Liver (tissue), 9 donors: ENCODE measurements around the gene RPL27A. TPM values are rescaled to one million over a fixed set of nuclear protein-coding genes. Genes with fewer than 3 reads are reported as not detected.

ENCODE experiments used
- DNase-seq: peaks from one replicate; pipeline ENCODE4 v3.0.0-alpha.2; 2017; ENCODE audit warnings: low spot score
- H3K27ac ChIP-seq, 2 donors: one replicate each; pipeline ENCODE4 v1.7.0; 2013; ENCODE audit warnings: inconsistent platforms in 2 of 2, low read length in 2 of 2, control low read depth in 1 of 2, low read depth in 1 of 2, mild to moderate bottlenecking in 1 of 2
- H3K27me3 ChIP-seq, 4 donors: one replicate each; pipeline versions ENCODE4 v1.6.1 to v1.7.0; 2013; ENCODE audit warnings: low read length in 3 of 4, inconsistent platforms in 1 of 4, mild to moderate bottlenecking in 1 of 4, moderate library complexity in 1 of 4; ENCODE audit not compliant: control insufficient read depth in 4 of 4, insufficient read depth in 4 of 4
- H3K36me3 ChIP-seq, 4 donors: one replicate each; pipeline versions ENCODE4 v1.6.1 to v1.7.0; 2013; ENCODE audit warnings: low read length in 3 of 4, mild to moderate bottlenecking in 3 of 4, low read depth in 1 of 4, moderate library complexity in 1 of 4; ENCODE audit not compliant: control insufficient read depth in 4 of 4, insufficient read depth in 3 of 4
- H3K4me1 ChIP-seq, 4 donors: one replicate each; pipeline versions ENCODE4 v1.6.1 to v1.7.0; 2013; ENCODE audit warnings: low read length in 3 of 4, mild to moderate bottlenecking in 3 of 4, moderate library complexity in 1 of 4; ENCODE audit not compliant: control insufficient read depth in 4 of 4, insufficient read depth in 4 of 4
- H3K4me3 ChIP-seq, 3 donors: one replicate each; pipeline versions ENCODE4 v1.6.1 to v1.7.0; 2013; ENCODE audit warnings: low read length in 3 of 3, control low read depth in 1 of 3, low read depth in 1 of 3, mild to moderate bottlenecking in 1 of 3
- H3K9ac ChIP-seq, 2 donors: one replicate each; pipeline ENCODE4 v1.7.0; 2013; ENCODE audit warnings: low read length in 2 of 2, mild to moderate bottlenecking in 2 of 2, moderate library complexity in 2 of 2, control low read depth in 1 of 2, low read depth in 1 of 2
- H3K9me3 ChIP-seq, 4 donors: one replicate each; pipeline versions ENCODE4 v1.6.1 to v1.7.0; 2013; ENCODE audit warnings: low read length in 3 of 4; ENCODE audit not compliant: control insufficient read depth in 4 of 4
- ATF3 ChIP-seq: IDR thresholded peaks from 2 replicates; pipeline ENCODE4 v1.6.1; 2016; ENCODE audit warnings: antibody characterized with exemption
- CTCF ChIP-seq: fragments of 150-350 bp; IDR thresholded peaks from 2 replicates; pipeline ENCODE4 v1.5.1; 2017; ENCODE audit warnings: improper control_type of control experiment, low read depth, low read length; ENCODE audit not compliant: missing input control
- EGR1 ChIP-seq, 2 donors: IDR thresholded peaks; 2 replicates each; pipeline ENCODE4 v1.6.1; 2016 to 2018; ENCODE audit warnings: antibody characterized with exemption in 2 of 2, low read depth in 2 of 2
- FOXA1 ChIP-seq: IDR thresholded peaks from 2 replicates; pipeline ENCODE4 v1.6.1; 2016; ENCODE audit warnings: antibody characterized with exemption
- FOXA2 ChIP-seq: IDR thresholded peaks from 2 replicates; pipeline ENCODE4 v1.6.1; 2016; ENCODE audit warnings: antibody characterized with exemption
- GABPA ChIP-seq, 2 donors: IDR thresholded peaks in 1 of 2; conservative IDR thresholded peaks in 1 of 2; 2 replicates each; pipeline ENCODE4 v1.6.1; 2016; ENCODE audit warnings: antibody characterized with exemption in 2 of 2, mild to moderate bottlenecking in 1 of 2, moderate library complexity in 1 of 2
- HNF4A ChIP-seq, 2 donors: conservative IDR thresholded peaks; 2 replicates each; pipeline ENCODE4 v1.6.1; 2016; ENCODE audit warnings: antibody characterized with exemption in 2 of 2, mild to moderate bottlenecking in 2 of 2
- HNF4G ChIP-seq: IDR thresholded peaks from 2 replicates; pipeline ENCODE4 v1.6.1; 2016; ENCODE audit warnings: antibody characterized with exemption
- JUND ChIP-seq, 2 donors: IDR thresholded peaks; 2 replicates each; pipeline ENCODE4 v1.6.1; 2016; ENCODE audit warnings: antibody characterized with exemption in 2 of 2
- MAX ChIP-seq: IDR thresholded peaks from 2 replicates; pipeline ENCODE4 v1.6.1; 2016; ENCODE audit warnings: antibody characterized with exemption
- NR2F2 ChIP-seq: IDR thresholded peaks from 2 replicates; pipeline ENCODE4 v1.6.1; 2016; ENCODE audit warnings: antibody characterized with exemption
- RAD21 ChIP-seq, 2 donors: IDR thresholded peaks; 2 replicates each; pipeline ENCODE4 v1.6.1; 2016; ENCODE audit warnings: antibody characterized with exemption in 2 of 2, mild to moderate bottlenecking in 2 of 2
- REST ChIP-seq: IDR thresholded peaks from 2 replicates; pipeline ENCODE4 v1.6.1; 2016; ENCODE audit warnings: antibody characterized with exemption, mild to moderate bottlenecking
- RXRA ChIP-seq, 2 donors: IDR thresholded peaks; 2 replicates each; pipeline ENCODE4 v1.6.1; 2017 to 2018; ENCODE audit warnings: antibody characterized with exemption in 2 of 2, mild to moderate bottlenecking in 1 of 2
- SP1 ChIP-seq: IDR thresholded peaks from 2 replicates; pipeline ENCODE4 v1.6.1; 2018; ENCODE audit warnings: antibody characterized with exemption, mild to moderate bottlenecking
- TAF1 ChIP-seq: conservative IDR thresholded peaks from 2 replicates; pipeline ENCODE4 v1.6.1; 2016; ENCODE audit warnings: antibody characterized with exemption, mild to moderate bottlenecking
- YY1 ChIP-seq: IDR thresholded peaks from 2 replicates; pipeline ENCODE4 v1.6.1; 2016; ENCODE audit warnings: antibody characterized with exemption, mild to moderate bottlenecking
- ZBTB33 ChIP-seq: IDR thresholded peaks from 2 replicates; pipeline ENCODE4 v1.6.1; 2016; ENCODE audit warnings: antibody characterized with exemption
- WGBS: extraction: QIAGEN DNeasy Blood & Tissue Kit; methylation state at CpG from one replicate; pipeline ENCODE4 v1.1.7; 2013; 5-methylcytosine and 5-hydroxymethylcytosine counted together
- polyA plus RNA-seq, 2 donors: library from polyadenylated mRNA; stranded (reverse) in 1 of 2; unstranded in 1 of 2; fragments of 200-250 nt in 1 of 2; fragments of >200 nt in 1 of 2; fragmentation: Nextera tagmentation in 1 of 2; extraction: Ambion mirVana in 1 of 2; gene quantifications; one replicate each; pipeline versions ENCODE4 v1.2.1 to v1.2.3, GENCODE V29; 2013 to 2015
- total RNA-seq, 2 donors: library from RNA; depleted of rRNA; stranded (reverse); fragments of >200 nt; gene quantifications; one replicate each; pipeline ENCODE4 v1.2.3, GENCODE V29; 2014
- donor health status: healthy.
- donor health status: healthy.
- donor health status: healthy.
- donor health status: healthy.
- donor health status: healthy.

RPL27A gene
- total and polyA plus RNA-seq, 4 donors = 178 to 928 (median 570) TPM

GRCh38 chr11:8714622-8715225, 32.1 kb downstream of the RPL27A start:
- peak overlapping the region in 1 of 2 donors; percentile 10 for H3K27ac ChIP-seq
- TF ChIP-seq FOXA2 (no peak), CTCF (no peak), NR2F2 (peak; percentile 37)
- H3K9me3 ChIP-seq = no peaks in the 10 kb centered on the region
- H3K4me3 ChIP-seq = no peak overlapping the region
- H3K27me3 ChIP-seq = no peaks in the 10 kb centered on the region
- H3K36me3 ChIP-seq = peaks cover 4 to 18% (median 10%) of the 10 kb centered on the region in 4 donors
- H3K4me1 ChIP-seq = peaks cover 22 to 55% (median 49%) of the 10 kb centered on the region in 4 donors
- no peak overlapping the region for H3K9ac ChIP-seq
- WGBS = 76% methylated on average over 4 of the region's 4 CpGs
- no peak for DNase-seq

- Histone ChIP-seq H3K27ac (peak overlapping the region in 1 of 2 donors; percentile 36), H3K4me3 (no peak overlapping the region), H3K36me3 (peaks cover 0 to 17% (median 10%) of the 10 kb centered on the region in 4 donors), H3K9me3 (no peaks in the 10 kb centered on the region), H3K27me3 (no peaks in the 10 kb centered on the region), H3K9ac (no peak overlapping the region), H3K4me1 (peaks cover 22 to 61% (median 55%) of the 10 kb centered on the region in 4 donors)
- no peak for DNase-seq
- WGBS = 82% methylated on average over 15 of the region's 15 CpGs
- no peak for TF ChIP-seq CTCF
- TF ChIP-seq FOXA2 = no peak
- TF ChIP-seq YY1 = no peak
- no peak for TF ChIP-seq JUND (IDR thresholded peaks at IDR 0.05)
- TF ChIP-seq NR2F2 = no peak
- no peak for TF ChIP-seq SP1
- TF ChIP-seq ATF3 = no peak
- TF ChIP-seq FOXA1 = no peak
- TF ChIP-seq GABPA (IDR thresholded peaks at IDR 0.05 in 1 of 2, conservative IDR thresholded peaks at IDR 0.05 in 1 of 2) = no peak
- TF ChIP-seq RAD21 (IDR thresholded peaks at IDR 0.05) = no peak
- no peak for TF ChIP-seq RXRA (IDR thresholded peaks at IDR 0.05)
- TF ChIP-seq MAX = no peak
- TF ChIP-seq REST = no peak
- TF ChIP-seq ZBTB33 = no peak
- TF ChIP-seq EGR1 (IDR thresholded peaks at IDR 0.05; ENCODE audit: low read depth in 2 of 2) = no peak
- no peak for TF ChIP-seq HNF4G
- TF ChIP-seq TAF1 = no peak
- TF ChIP-seq HNF4A (conservative IDR thresholded peaks at IDR 0.05) = no peak
Observed at GRCh38 chr11:8715501-8715900, 32.9 kb downstream of the RPL27A start.
